Measurements from ENCODE around the gene VOPP1.

DNA sequence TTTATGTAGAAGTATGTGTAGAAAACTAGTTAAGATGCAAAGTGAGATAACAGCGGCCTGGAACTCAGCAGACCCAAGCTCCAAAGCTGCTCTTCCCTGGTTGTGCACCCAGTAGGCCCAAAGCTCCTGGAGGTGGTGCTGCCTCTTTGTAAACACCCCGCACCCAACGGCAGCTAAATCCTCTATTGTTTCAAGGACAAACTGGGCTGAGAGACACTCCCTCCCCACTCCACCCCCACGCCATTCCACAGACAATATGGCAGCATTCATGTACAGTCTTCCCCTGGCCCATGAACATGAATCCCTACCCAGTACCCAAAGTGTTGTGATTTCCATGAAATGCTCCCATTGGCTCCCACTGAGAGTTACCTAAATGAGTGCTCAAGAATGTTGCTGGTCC is 73.5 kb downstream of the VOPP1 start:
- TF ChIP-seq, protein P1, sequence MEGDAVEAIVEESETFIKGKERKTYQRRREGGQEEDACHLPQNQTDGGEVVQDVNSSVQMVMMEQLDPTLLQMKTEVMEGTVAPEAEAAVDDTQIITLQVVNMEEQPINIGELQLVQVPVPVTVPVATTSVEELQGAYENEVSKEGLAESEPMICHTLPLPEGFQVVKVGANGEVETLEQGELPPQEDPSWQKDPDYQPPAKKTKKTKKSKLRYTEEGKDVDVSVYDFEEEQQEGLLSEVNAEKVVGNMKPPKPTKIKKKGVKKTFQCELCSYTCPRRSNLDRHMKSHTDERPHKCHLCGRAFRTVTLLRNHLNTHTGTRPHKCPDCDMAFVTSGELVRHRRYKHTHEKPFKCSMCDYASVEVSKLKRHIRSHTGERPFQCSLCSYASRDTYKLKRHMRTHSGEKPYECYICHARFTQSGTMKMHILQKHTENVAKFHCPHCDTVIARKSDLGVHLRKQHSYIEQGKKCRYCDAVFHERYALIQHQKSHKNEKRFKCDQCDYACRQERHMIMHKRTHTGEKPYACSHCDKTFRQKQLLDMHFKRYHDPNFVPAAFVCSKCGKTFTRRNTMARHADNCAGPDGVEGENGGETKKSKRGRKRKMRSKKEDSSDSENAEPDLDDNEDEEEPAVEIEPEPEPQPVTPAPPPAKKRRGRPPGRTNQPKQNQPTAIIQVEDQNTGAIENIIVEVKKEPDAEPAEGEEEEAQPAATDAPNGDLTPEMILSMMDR (IDR thresholded peaks at IDR 0.05) = no peak
- TF ChIP-seq ZFX (IDR thresholded peaks at IDR 0.05; ENCODE audit: borderline replicate concordance) = no peak

Data from 22Rv1 (cell line).